HEK293 (cell line): ENCODE results near the gene C2orf74.

Source experiments
- CTCF ChIA-PET: fragments of 350-600 bp; formaldehyde crosslinking; extraction: SDS; loops from one replicate; lab custom pipeline; 2021; ENCODE audit warnings: antibody characterized with exemption; lab: Yijun Ruan, JAX
- POLR2A ChIA-PET: fragments of 300-600 bp; formaldehyde crosslinking; extraction: SDS; loops from one replicate; lab custom pipeline; 2020; ENCODE audit warnings: antibody characterized with exemption, inconsistent platforms; lab: Yijun Ruan, JAX
- H3K27ac ChIP-seq: fragments of 200-500 bp; sonication (Bioruptor generic); 2 replicates; pipeline ENCODE4 v1.5.1; 2014; ENCODE audit warnings: low read depth, low read length, control low read depth, inconsistent platforms; ENCODE audit errors: extremely low read depth
- H3K36me3 ChIP-seq, 2 experiments: fragments of 200-500 bp in 1 of 2; sonication (Bioruptor generic) in 1 of 2; 1 replicate in 1 of 2; 2 replicates in 1 of 2; pipeline ENCODE4 v1.5.1; 2014 to 2017; ENCODE audit warnings: inconsistent platforms in 2 of 2, low read length in 2 of 2; ENCODE audit not compliant: control insufficient read depth in 2 of 2, insufficient read depth in 1 of 2
- H3K4me1 ChIP-seq: fragments of 200-500 bp; sonication (Bioruptor generic); 2 replicates; pipeline ENCODE4 v1.5.1; 2014; ENCODE audit warnings: mild to moderate bottlenecking, low read length, inconsistent platforms; ENCODE audit not compliant: control insufficient read depth, insufficient read depth
- H3K4me3 ChIP-seq: 2 replicates; pipeline ENCODE4 v1.5.1; 2011; ENCODE audit warnings: low read depth, mild to moderate bottlenecking, control low read depth, low read length, moderate library complexity
- H3K9me3 ChIP-seq: fragments of 200-500 bp; sonication (Bioruptor generic); 2 replicates; pipeline ENCODE4 v1.5.1; 2014; ENCODE audit warnings: low read depth, low read length, inconsistent platforms; ENCODE audit not compliant: control insufficient read depth, insufficient read depth
- GLIS1 ChIP-seq: fragments of 450-650 bp; formaldehyde crosslinking; IDR thresholded peaks from 2 replicates; pipeline ENCODE4 v1.5.1; 2016; ENCODE audit warnings: missing biosample characterization, missing genetic modification characterization
- HOXA7 ChIP-seq: sonication (generic); formaldehyde crosslinking; IDR thresholded peaks from 2 replicates; pipeline ENCODE4 v1.8.1; 2022; ENCODE audit warnings: missing genetic modification reagents, borderline replicate concordance
- HOXD13 ChIP-seq: sonication (generic); formaldehyde crosslinking; IDR thresholded peaks from 2 replicates; pipeline ENCODE4 v1.8.0; 2022; ENCODE audit warnings: missing genetic modification reagents, borderline replicate concordance
- KLF10 ChIP-seq: fragments of 450-650 bp; IDR thresholded peaks from 2 replicates; pipeline ENCODE4 v1.5.1; 2018; ENCODE audit warnings: missing biosample characterization, mild to moderate bottlenecking, missing genetic modification characterization
- KLF16 ChIP-seq: fragments of 450-650 bp; formaldehyde crosslinking; IDR thresholded peaks from 2 replicates; pipeline ENCODE4 v1.5.1; 2017; ENCODE audit warnings: missing biosample characterization, missing genetic modification characterization
- MYNN ChIP-seq: fragments of 450-650 bp; formaldehyde crosslinking; IDR thresholded peaks from 2 replicates; pipeline ENCODE4 v1.5.1; 2016; ENCODE audit warnings: missing biosample characterization, missing genetic modification characterization, borderline replicate concordance
- OSR2 ChIP-seq: fragments of 450-650 bp; formaldehyde crosslinking; IDR thresholded peaks from 2 replicates; pipeline ENCODE4 v1.5.1; 2016; ENCODE audit warnings: missing biosample characterization, missing genetic modification characterization
- OVOL3 ChIP-seq: fragments of 450-650 bp; formaldehyde crosslinking; IDR thresholded peaks from 2 replicates; pipeline ENCODE4 v1.5.1; 2016; ENCODE audit warnings: missing biosample characterization, missing genetic modification characterization
- SP2 ChIP-seq: fragments of 450-650 bp; formaldehyde crosslinking; IDR thresholded peaks from 2 replicates; pipeline ENCODE4 v1.5.1; 2016; ENCODE audit warnings: missing biosample characterization, missing genetic modification characterization
- SP3 ChIP-seq: fragments of 450-650 bp; formaldehyde crosslinking; IDR thresholded peaks from 2 replicates; pipeline ENCODE4 v1.5.1; 2016; ENCODE audit warnings: missing biosample characterization, missing genetic modification characterization
- ZBTB48 ChIP-seq: fragments of 450-650 bp; formaldehyde crosslinking; IDR thresholded peaks from 2 replicates; pipeline ENCODE4 v1.5.1; 2016; ENCODE audit warnings: missing biosample characterization, missing genetic modification characterization
- ZEB2 ChIP-seq: fragments of 450-650 bp; formaldehyde crosslinking; IDR thresholded peaks from 2 replicates; pipeline ENCODE4 v1.5.1; 2016; ENCODE audit warnings: missing biosample characterization, missing genetic modification characterization
- ZNF10 ChIP-seq: fragments of 450-650 bp; formaldehyde crosslinking; IDR thresholded peaks from 2 replicates; pipeline ENCODE4 v1.5.1; 2017; ENCODE audit warnings: missing biosample characterization, missing genetic modification characterization
- ZNF114 ChIP-seq: fragments of 450-650 bp; formaldehyde crosslinking; IDR thresholded peaks from 2 replicates; pipeline ENCODE4 v1.5.0; 2017; ENCODE audit warnings: missing biosample characterization, missing genetic modification characterization
- ZNF133 ChIP-seq: fragments of 450-650 bp; formaldehyde crosslinking; IDR thresholded peaks from 2 replicates; pipeline ENCODE4 v1.5.1; 2016; ENCODE audit warnings: missing biosample characterization, missing genetic modification characterization
- ZNF138 ChIP-seq: fragments of 450-650 bp; formaldehyde crosslinking; IDR thresholded peaks from 2 replicates; pipeline ENCODE4 v1.5.1; 2016; ENCODE audit warnings: missing biosample characterization, missing genetic modification characterization, borderline replicate concordance
- ZNF146 ChIP-seq: fragments of 450-650 bp; formaldehyde crosslinking; IDR thresholded peaks from 2 replicates; pipeline ENCODE4 v1.5.1; 2016; ENCODE audit warnings: missing biosample characterization, missing genetic modification characterization
- ZNF155 ChIP-seq: fragments of 450-650 bp; formaldehyde crosslinking; IDR thresholded peaks from 2 replicates; pipeline ENCODE4 v1.5.1; 2016; ENCODE audit warnings: missing biosample characterization, missing genetic modification characterization
- ZNF157 ChIP-seq: fragments of 450-650 bp; formaldehyde crosslinking; IDR thresholded peaks from 2 replicates; pipeline ENCODE4 v1.5.1; 2016; ENCODE audit warnings: missing biosample characterization, missing genetic modification characterization
- ZNF18 ChIP-seq: fragments of 450-650 bp; formaldehyde crosslinking; IDR thresholded peaks from 2 replicates; pipeline ENCODE4 v1.5.1; 2016; ENCODE audit warnings: missing biosample characterization, missing genetic modification characterization
- ZNF214 ChIP-seq: fragments of 450-650 bp; formaldehyde crosslinking; IDR thresholded peaks from 2 replicates; pipeline ENCODE4 v1.5.1; 2017; ENCODE audit warnings: missing biosample characterization, mild to moderate bottlenecking, missing genetic modification characterization, borderline replicate concordance
- ZNF23 ChIP-seq: fragments of 450-650 bp; formaldehyde crosslinking; IDR thresholded peaks from 2 replicates; pipeline ENCODE4 v1.5.1; 2016; ENCODE audit warnings: missing biosample characterization, missing genetic modification characterization, borderline replicate concordance
- ZNF280C ChIP-seq: fragments of 450-650 bp; formaldehyde crosslinking; IDR thresholded peaks from 2 replicates; pipeline ENCODE4 v1.5.1; 2016; ENCODE audit warnings: missing biosample characterization, missing genetic modification characterization
- ZNF366 ChIP-seq: fragments of 450-650 bp; formaldehyde crosslinking; conservative IDR thresholded peaks from 2 replicates; pipeline ENCODE4 v1.5.1; 2016; ENCODE audit warnings: missing biosample characterization, missing genetic modification characterization
- ZNF621 ChIP-seq: fragments of 450-650 bp; formaldehyde crosslinking; IDR thresholded peaks from 2 replicates; pipeline ENCODE4 v1.5.1; 2017; ENCODE audit warnings: missing biosample characterization, missing genetic modification characterization
- ZNF664 ChIP-seq: fragments of 450-650 bp; formaldehyde crosslinking; IDR thresholded peaks from 2 replicates; pipeline ENCODE4 v1.5.1; 2016; ENCODE audit warnings: missing biosample characterization, missing genetic modification characterization
- ZNF843 ChIP-seq: fragments of 450-650 bp; formaldehyde crosslinking; IDR thresholded peaks from 2 replicates; pipeline ENCODE4 v1.5.1; 2016; ENCODE audit warnings: missing biosample characterization, missing genetic modification characterization
- ZSCAN16 ChIP-seq: fragments of 450-650 bp; formaldehyde crosslinking; IDR thresholded peaks from 2 replicates; pipeline ENCODE4 v1.5.1; 2016; ENCODE audit warnings: missing biosample characterization, missing genetic modification characterization
- TF ChIP-seq, protein P1 (sequence below): fragments of 450-650 bp; formaldehyde crosslinking; IDR thresholded peaks from 2 replicates; pipeline ENCODE4 v1.5.1; 2016; ENCODE audit warnings: missing biosample characterization, missing genetic modification characterization, borderline replicate concordance
- TF ChIP-seq, protein P2 (sequence below): IDR thresholded peaks from 2 replicates; pipeline ENCODE4 v1.6.1; 2011; ENCODE audit warnings: mild to moderate bottlenecking, low read depth, low read length, borderline replicate concordance
- TF ChIP-seq, protein P3 (sequence below): fragments of 450-650 bp; formaldehyde crosslinking; IDR thresholded peaks from 2 replicates; pipeline ENCODE4 v1.5.1; 2017; ENCODE audit warnings: missing biosample characterization, missing genetic modification characterization

The C2orf74 gene

DNA sequence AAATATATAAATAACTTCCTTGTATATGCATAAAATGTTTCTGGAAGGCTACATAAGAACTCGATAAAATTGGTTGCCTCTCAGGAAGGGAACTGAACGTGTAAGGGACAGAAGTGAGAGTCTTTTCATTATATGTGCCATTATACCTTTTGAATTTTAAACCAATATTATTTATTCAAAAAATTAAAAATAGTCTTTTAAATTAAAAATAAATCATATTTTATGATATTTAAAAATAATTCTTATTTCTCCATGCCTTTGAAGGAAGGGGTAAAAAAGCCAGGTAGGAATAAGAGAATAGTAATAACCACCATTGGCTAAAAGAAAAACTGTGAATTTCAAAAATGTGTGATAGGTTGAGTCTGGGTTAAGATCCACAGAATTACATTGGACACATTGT lies 45.7 kb upstream of the C2orf74 start (continued):
- TF ChIP-seq, protein P1, sequence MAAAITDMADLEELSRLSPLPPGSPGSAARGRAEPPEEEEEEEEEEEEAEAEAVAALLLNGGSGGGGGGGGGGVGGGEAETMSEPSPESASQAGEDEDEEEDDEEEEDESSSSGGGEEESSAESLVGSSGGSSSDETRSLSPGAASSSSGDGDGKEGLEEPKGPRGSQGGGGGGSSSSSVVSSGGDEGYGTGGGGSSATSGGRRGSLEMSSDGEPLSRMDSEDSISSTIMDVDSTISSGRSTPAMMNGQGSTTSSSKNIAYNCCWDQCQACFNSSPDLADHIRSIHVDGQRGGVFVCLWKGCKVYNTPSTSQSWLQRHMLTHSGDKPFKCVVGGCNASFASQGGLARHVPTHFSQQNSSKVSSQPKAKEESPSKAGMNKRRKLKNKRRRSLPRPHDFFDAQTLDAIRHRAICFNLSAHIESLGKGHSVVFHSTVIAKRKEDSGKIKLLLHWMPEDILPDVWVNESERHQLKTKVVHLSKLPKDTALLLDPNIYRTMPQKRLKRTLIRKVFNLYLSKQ = no peak

GRCh38 chr2:61117534-61117933 lies 44.5 kb upstream of the C2orf74 start:
- CTCF ChIA-PET = no interaction called here
- TF ChIP-seq, protein P2, sequence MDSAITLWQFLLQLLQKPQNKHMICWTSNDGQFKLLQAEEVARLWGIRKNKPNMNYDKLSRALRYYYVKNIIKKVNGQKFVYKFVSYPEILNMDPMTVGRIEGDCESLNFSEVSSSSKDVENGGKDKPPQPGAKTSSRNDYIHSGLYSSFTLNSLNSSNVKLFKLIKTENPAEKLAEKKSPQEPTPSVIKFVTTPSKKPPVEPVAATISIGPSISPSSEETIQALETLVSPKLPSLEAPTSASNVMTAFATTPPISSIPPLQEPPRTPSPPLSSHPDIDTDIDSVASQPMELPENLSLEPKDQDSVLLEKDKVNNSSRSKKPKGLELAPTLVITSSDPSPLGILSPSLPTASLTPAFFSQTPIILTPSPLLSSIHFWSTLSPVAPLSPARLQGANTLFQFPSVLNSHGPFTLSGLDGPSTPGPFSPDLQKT = no peak
- TF ChIP-seq HOXD13 = 0 out of 2 replicates have a peak, but pooled peaks have one; percentile 49
- TF ChIP-seq ZEB2 (tag by site-specific recombination) = 0 out of 2 replicates have a peak, but pooled peaks have one; percentile 43
- no peak for TF ChIP-seq ZNF280C (tag by site-specific recombination)
- TF ChIP-seq ZNF10 = no peak
- TF ChIP-seq SP2 (tag by site-specific recombination) = no peak
- TF ChIP-seq KLF16 (tag by site-specific recombination) = peak; percentile 59; the same call in 1 of the 2 replicates
- TF ChIP-seq ZSCAN16 (tag by site-specific recombination) = no peak
- TF ChIP-seq, protein P3, sequence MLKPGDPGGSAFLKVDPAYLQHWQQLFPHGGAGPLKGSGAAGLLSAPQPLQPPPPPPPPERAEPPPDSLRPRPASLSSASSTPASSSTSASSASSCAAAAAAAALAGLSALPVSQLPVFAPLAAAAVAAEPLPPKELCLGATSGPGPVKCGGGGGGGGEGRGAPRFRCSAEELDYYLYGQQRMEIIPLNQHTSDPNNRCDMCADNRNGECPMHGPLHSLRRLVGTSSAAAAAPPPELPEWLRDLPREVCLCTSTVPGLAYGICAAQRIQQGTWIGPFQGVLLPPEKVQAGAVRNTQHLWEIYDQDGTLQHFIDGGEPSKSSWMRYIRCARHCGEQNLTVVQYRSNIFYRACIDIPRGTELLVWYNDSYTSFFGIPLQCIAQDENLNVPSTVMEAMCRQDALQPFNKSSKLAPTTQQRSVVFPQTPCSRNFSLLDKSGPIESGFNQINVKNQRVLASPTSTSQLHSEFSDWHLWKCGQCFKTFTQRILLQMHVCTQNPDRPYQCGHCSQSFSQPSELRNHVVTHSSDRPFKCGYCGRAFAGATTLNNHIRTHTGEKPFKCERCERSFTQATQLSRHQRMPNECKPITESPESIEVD (tag by site-specific recombination) = peak; percentile 72; the same call in 1 of the 2 replicates
- no peak for TF ChIP-seq ZNF23 (tag by site-specific recombination)
- TF ChIP-seq OSR2 (tag by site-specific recombination) = peak; percentile 56; the same call in 1 of the 2 replicates
- TF ChIP-seq ZNF664 (tag by site-specific recombination) = 0 out of 2 replicates have a peak, but pooled peaks have one; percentile 17
- TF ChIP-seq ZNF155 = no peak
- TF ChIP-seq ZNF114 (tag by site-specific recombination) = no peak
- no peak for TF ChIP-seq HOXA7 (CRISPR knock-in tag)
- TF ChIP-seq ZNF366 = 0 out of 2 replicates have a peak, but pooled peaks have one; percentile 39
- TF ChIP-seq MYNN (tag by site-specific recombination) = no peak
- TF ChIP-seq ZNF138 (tag by site-specific recombination) = no peak
- TF ChIP-seq GLIS1 = no peak
- TF ChIP-seq OVOL3 (tag by site-specific recombination) = no peak
- no peak for TF ChIP-seq ZNF18 (tag by site-specific recombination)
- peak; percentile 61; the same call in 1 of the 2 replicates for TF ChIP-seq ZNF843 (tag by site-specific recombination)
- 0 out of 2 replicates have a peak, but pooled peaks have one; percentile 21 for TF ChIP-seq KLF10
- TF ChIP-seq ZNF621 (tag by site-specific recombination) = no peak
- TF ChIP-seq ZNF133 (tag by site-specific recombination) = no peak
- no peak for TF ChIP-seq ZBTB48 (tag by site-specific recombination)
- no peak for TF ChIP-seq ZNF214
- no peak for TF ChIP-seq ZNF146 (tag by site-specific recombination)
- TF ChIP-seq ZNF157 (tag by site-specific recombination) = no peak
- TF ChIP-seq SP3 = 0 out of 2 replicates have a peak, but pooled peaks have one; percentile 22

More at GRCh38 chr2:61117534-61117933, 44.5 kb upstream of the C2orf74 start:
- Histone ChIP-seq H3K4me1 (peaks cover 5% of the 10 kb centered on the region; the same call in 1 of the 2 replicates), H3K4me3 (no peak overlapping the region), H3K36me3 (peaks cover 25 to 58% of the 10 kb centered on the region in 2 experiments), H3K9me3 (no peaks in the 10 kb centered on the region), H3K27ac (no peak overlapping the region)
- POLR2A ChIA-PET = no interaction called here
